ENCODE data around the gene B3GAT2.

The B3GAT2 gene

DNA sequence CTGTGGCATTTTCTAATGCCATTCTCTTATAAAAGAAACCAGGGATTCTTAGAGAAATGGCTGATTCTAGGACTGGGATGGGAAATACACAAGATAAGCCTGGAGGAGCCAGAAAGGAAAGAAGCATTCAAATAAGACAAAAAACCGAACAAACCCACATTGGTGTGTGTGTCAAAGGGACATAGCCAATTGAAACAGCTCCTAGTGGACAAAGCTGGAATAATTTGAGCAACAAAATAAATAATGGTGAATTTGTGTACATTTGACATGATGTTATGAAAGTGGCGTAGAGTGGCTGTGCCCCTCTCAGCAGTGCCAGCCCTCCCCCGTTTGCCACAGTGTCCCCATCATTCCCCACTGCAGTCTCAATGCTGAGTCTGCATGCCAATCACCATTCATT lies 55.5 kb downstream of the B3GAT2 start:
- in situ Hi-C loops (cut with MboI; ENCODE audit: low sequenced_read_pairs): no loop called here

DNA sequence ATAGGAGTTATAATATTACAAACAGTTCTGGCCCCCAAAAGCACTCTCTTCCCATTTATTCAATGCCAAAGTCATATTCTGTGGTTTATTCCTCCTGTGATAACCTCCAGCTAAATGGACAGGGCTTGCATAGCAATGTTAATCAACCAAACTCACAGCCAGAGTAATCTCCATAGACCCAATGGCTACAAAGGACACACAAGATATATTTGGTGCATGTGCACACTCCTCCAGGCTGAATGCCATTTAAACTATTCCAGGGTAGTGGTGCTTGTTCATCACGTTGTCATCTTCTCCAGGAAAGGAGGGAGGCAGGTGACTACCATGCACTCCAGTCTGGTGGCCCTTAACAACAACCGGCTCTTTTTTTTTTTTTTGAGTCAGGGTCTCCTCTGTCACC lies 56.8 kb downstream of the B3GAT2 start:
- in situ Hi-C loops (cut with MboI; ENCODE audit: low sequenced_read_pairs): no loop called here

DNA sequence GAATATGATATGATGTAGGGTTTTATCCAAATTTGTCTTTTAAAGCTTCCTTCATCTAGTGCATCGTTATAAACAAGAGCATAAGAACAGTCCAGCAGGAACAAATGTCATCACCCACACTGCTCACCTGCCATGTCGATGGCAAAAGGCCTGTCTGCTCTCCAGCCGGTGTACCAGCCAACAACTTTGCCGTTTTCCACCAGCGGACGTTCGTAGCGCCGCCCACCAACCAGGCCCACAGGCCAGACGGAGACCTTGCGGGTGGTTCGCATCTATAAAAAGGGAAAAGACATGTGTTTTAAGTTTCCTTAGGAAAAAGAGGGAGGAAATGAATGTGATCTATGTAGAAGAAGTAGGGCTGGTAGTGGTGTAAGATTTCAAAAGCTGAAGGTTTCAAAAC lies 62.9 kb downstream of the B3GAT2 start:
- in situ Hi-C loops (cut with MboI; ENCODE audit: low sequenced_read_pairs): no loop called here

DNA sequence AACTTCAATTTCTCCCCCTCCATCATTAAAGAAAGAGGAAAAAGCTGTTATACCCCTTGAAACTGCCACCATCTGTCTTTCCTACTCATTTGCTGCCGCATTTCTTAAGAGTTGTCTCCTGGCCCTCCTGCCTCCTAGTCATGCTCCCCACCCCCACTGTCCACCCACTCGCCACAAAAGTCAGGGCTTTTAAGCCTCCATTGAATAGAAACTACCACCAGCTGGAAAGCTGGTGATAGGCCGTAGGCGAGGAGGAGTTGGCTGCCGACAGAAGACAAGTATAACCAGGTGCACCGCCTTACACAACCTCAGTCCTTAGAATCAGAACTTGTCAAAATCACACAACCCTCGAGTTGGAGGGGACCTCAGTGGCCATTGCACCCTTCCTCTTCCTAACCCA lies 67.6 kb downstream of the B3GAT2 start:
- in situ Hi-C loops (cut with MboI; ENCODE audit: low sequenced_read_pairs): no loop called here

DNA sequence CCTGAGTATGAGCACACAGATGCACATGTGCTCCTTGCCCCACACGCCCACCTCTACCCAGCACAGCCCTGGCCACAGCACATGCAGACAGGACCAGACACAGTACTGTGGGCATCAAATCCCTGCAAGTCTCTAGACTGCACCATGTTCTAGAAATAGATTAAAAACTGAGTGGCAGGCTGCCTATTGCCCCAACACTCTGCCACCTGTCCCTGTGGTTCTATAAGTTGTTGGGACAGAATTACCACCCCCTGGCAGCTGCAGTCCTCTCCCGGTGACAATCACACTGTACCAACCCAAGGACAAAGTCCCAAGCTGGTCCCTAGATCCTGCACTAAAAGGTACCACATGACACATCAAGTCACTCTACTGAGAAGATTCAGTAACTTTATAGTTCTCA lies 70.2 kb downstream of the B3GAT2 start:
- in situ Hi-C loops (cut with MboI; ENCODE audit: low sequenced_read_pairs): no loop called here

DNA sequence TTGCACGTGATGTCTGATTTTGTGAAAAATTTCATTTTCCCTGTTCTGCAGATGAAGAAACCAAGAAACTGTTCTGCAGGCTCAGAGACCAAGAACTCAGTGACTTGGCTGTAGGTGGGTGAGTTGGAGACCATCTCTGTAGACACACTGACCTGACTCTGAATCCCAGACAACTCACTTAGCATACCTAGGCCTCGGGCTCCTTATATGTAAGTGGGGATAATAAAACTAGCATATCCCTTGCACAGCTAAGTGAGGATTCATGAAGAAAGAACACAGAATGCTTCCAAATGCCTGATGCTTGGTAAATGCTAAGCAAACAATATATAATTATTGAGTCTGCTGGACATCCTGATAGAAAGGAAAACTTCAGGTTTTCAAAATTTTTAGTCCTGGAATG lies 70.8 kb downstream of the B3GAT2 start:
- in situ Hi-C loops (cut with MboI; ENCODE audit: low sequenced_read_pairs): no loop called here

DNA sequence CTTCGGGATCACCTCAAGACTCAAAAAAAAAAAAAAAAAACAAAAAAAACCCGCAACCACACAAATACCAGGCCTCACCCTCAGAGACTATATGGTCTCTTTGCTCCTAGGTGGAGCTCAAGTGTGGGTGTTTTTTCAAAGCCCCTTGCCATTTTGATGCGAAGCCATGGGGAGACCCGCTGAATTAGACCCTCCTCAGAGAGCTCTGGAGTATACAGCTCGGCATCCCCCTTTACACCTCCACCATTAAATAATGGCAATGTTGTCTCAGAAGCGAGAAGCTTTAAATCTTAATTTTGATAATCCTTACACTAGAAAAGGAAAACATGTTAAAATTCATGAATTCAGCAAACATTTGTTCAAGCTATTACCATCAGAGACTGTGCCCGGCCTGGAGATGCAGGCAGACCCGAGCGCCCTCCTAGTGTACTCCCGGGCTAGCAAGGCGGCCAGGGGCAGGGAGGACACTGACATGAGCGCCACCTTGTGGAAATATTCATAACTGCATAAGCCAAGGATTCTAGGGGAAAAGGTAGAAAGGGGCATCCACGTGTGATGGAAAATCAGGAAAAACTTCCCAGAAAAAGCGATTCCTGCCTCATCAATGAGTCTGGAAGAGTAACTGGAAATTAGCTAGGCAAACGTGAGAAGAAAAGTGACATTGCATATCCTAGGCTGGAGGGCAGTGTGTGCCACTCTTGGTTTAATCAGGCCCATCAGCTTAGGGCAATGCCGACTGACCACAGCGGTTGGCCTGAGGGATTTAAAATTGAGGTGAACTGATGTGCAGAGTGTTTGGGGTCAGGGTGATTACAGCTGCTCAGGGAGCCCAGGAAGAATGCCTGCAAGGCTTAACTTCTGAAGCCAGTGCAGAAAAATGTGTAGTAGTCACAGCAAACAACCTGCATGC lies 72.5 kb downstream of the B3GAT2 start:
- in situ Hi-C loops (cut with MboI; ENCODE audit: low sequenced_read_pairs): no loop called here

DNA sequence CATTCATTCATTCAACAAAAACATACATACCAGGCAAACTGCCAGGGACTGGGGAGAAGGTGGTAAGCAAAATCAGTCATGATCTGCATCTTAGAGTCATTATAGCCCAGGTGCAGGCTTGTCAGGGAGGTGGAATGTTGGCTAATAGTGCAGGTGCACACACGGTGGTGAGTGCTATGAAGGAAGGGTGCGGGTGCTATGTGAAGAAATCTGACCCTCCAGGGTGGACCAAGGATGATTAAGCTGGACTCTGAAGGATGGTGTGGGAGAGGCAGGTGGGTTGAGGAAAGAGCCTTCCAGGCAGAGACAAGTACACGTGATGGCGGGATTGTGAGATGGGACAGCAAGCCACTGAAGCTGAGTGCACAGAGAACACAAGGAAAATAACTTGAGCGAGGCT lies 77.4 kb downstream of the B3GAT2 start:
- in situ Hi-C loops (cut with MboI; ENCODE audit: low sequenced_read_pairs): no loop called here

DNA sequence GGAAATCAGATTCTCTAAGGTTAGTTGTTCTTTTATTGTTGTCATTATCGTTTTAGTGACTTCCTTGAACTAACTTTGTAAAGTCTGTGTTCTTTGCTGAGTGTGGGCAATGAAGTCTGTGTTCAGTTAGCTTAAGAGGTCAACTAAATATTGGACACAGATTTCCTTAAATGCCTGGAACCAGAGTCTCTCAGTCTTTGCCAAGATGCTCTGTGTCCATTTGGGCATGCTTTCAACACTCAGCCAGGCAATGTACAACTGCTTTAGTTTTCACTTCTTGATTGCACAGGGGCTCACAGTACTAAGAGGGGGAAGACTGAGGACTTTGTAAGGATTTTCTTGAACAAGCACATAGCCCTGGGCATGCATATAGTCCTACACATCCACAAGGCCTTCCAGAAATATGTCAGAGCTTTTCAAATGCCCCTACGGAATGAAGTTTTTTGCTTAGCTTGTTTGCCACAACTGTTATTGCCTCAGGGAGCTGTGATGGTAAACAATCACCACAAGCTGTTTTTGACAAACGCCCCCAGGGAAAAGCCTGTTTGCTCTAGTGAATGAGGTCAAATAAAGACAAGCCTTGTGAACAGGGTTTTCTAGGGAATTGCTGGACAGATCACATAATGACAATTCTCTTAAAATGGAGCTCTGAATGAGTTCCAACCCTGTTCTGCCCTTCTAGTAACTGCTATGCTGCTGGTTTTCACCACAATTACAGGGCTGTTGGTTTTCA lies 82.5 kb downstream of the B3GAT2 start:
- in situ Hi-C loops (cut with MboI; ENCODE audit: low sequenced_read_pairs): no loop called here

DNA sequence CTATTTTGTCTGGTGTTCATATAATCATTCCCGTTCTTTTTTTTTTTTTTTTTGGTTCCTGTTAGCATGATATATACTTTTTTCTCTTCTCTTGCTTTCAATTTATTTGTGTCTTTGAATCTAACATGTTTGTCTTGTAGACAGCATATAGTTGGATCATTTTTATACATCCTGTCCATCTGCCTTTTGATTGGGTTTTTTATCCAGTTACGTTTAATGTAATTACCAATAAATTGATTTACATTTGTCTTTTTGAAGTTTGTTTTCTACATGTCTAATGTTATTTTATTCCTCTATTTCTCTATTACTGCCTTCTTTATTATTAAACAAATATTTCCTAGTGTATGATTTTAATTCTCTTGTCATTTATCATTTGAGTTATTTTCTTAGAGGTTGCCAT lies 84.4 kb downstream of the B3GAT2 start:
- in situ Hi-C loops (cut with MboI; ENCODE audit: low sequenced_read_pairs): no loop called here

DNA sequence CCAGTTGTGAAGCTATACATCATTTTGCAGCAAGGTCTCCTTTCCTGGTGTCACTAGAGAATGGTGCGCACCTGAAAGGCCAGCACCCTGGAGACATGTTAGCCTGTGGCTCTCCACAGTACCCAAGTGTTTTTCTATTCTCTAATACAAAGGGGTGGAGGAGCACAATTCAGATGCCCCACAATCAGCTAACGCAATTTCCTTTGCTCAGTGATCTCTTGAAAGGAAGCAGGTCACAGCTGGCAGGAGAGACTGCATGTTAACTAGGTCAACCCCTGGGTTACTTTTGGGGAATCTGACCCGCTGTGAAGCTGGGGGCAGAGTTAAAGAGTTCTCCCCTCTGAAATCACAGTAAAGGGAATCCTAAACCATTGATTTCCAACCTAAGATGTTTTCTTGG lies 92.5 kb downstream of the B3GAT2 start:
- in situ Hi-C loops (cut with MboI; ENCODE audit: low sequenced_read_pairs): no loop called here

DNA sequence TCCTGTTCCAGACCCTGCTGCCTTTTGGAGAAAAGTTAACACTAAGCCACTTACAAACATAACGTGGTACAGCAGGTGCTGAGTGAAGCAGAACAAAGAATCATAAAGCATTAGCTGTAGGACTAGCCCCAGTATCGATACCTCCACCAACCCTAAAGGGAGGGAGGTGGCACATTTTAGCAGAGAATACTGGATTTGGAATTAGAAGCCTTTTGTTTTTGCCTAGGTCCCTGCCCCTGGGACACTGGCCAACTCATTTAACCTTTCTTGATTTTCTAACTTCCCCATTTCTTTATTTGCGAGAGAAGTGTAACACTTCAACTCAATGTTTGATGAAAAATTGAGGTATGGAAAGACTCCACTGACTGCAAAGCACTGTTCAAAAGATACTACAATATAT lies 93.5 kb downstream of the B3GAT2 start:
- in situ Hi-C loops (cut with MboI; ENCODE audit: low sequenced_read_pairs): no loop called here

DNA sequence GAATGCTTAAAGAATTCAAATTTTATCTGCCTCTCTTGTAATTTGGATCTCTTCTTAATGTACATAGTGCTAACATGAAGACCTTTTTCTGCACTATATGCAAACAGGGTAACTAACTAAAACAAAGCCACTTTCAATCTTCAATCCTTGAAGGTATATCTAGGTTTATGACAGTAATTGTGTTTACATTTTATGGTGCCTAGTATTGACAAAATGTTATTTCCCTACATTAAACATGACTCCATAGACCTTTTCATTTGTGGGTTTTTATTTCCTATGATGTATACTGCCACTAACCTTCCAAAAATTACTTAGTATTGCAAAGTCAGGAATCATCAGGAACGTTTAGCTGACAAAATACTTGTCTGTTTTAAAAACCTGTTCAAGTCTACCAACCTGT lies 95.9 kb downstream of the B3GAT2 start:
- in situ Hi-C loops (cut with MboI; ENCODE audit: low sequenced_read_pairs): no loop called here

DNA sequence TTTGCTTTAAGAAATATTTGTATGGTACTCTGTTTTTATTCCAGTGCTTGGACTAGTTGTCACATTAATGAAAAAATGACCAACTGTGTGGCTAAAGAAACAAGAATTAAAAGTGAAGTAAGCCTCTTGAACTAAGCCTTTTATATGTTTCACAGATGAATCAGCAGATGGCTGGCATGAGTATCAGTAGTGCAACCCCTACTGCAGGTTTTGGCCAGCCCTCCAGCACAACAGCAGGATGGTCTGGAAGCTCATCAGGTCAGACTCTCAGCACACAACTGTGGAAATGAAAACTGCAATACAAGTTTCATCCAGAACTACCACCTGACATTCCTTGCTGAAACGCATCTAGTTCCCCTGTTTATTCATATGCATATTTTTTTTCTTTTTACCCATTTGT lies 96.8 kb downstream of the B3GAT2 start:
- in situ Hi-C loops (cut with MboI; ENCODE audit: low sequenced_read_pairs): no loop called here

DNA sequence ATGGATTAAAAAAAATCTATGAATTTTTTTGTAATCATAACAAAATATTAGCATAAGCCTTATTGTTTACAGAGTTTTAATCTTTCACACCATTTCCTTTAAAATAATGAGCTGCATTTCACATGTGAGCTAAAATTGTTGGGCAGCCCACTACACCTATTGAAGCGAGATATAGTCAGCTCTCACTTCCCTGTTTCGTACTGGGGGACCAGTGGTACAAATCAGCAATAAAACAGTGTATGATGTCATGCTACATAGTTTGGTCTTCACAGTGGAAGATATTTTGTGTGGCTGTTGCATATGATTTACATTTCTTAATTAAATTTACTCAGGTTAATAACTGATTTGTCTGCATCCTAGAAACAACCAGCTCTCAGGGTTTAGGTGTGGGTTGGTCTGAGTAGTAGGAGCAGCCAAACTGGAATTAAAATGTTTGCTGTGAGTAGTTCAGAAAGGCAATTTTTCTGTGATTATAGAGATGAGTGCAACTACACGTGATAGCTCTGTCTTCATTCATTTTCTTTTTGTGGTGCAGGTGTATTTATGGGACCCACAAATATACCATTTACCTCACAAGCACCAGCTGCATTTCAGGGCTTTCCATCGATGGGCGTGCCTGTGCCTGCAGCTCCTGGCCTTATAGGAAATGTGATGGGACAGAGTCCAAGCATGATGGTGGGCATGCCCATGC lies 99.3 kb downstream of the B3GAT2 start:
- in situ Hi-C loops (cut with MboI; ENCODE audit: low sequenced_read_pairs): no loop called here

DNA sequence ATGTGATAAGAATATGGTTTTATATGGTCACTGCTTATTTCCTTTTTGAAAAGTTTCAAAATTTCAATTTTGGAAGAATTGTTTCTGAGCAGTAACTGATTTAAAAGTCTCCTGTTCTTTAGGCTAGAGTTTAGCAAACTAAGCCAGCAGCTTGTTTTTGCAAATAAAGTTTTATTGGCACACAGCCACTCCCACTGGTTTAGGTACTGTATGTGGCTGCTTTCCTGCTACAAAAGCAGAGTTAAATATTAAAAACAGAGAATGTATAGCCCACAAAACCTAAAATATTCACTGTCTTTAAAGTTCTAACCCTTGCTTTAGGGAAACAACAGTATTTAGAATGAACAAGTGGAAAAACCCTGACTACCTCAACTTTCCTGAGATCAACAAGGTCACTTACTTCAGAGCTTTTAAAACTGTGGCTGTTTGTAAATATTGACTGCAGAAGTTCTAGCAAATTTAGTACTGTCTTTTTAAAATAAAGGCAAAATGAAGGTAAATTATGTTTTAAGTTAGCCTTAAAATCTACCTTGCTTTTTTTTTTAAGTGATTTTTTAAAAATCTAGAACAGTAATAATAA lies 104.1 kb downstream of the B3GAT2 start:
- in situ Hi-C loops (cut with MboI; ENCODE audit: low sequenced_read_pairs): no loop called here

DNA sequence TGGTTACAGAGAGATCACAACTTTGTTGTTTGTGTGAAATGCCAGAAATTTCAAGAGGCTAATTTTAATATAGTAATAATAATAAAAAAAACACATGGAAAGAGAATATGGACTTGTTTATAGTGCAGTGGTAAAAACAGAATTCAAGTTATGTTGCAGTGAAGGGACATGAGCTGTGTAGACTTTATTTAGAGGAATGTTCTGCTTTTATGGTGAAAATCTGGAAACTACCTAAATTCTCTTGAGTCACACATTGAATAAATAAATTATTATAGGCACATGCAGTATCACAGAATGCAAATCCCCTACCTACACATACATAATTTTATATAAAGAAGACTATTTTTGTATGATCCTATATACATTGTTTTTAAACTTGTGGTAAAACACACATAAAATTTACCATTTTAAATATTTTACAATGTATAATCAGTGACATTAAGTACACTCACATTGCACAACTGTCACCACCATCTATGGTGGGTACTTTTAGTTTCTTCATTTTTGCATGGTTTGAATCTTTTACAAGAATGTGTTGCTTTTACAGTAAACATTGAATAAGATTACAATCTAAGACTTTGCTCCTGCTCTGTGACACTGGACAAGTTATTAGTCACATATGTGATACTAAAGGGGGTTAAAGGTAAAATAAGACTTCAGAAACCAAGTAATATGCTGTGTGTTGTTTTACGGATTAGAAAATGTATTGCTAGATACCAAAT lies 107.4 kb downstream of the B3GAT2 start:
- in situ Hi-C loops (cut with MboI; ENCODE audit: low sequenced_read_pairs): no loop called here

DNA sequence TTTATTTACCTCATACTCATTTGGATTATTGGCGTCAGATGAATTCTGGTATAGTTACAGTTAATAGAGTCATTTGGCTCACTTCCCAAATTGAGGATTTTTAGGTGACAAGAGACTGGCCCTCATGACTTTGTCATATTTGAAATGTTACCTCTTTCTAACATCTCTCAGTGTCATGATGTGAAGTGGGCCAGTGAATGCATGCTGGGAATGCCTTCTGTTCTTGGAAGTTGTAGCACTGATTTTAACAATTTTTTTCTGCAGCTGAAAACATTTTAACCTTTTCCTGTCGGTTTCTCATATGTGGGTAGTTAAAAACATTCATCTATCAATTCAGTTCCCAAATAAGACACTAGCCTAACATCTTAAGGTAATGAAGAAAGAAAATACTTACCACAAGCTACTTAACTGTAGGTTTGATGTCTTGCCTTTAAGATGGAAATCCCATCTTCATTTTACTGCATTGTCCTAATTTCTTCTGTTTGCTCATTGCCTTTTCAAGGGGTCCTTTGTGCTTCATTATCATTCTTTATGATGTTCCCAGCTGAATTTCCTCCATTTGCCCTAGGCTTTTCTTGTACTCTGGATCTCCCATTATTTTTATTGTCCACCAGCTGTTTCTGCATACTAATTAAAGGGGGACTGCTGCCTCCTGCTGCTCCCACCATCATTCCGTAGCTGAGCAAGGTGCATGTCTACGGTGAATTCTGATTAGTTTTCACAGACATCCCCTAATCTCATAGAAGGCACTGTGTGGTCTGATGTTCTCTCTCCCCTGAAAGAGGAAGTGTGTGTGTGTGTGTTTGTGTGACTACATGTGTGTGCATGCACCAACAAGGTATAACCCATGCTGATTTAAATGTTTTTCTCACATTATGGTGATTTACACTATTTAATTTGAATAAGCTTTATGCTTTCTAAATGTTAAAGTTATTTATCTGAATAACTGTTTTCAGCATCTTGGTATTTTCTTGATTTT lies 109.5 kb downstream of the B3GAT2 start:
- in situ Hi-C loops (cut with MboI; ENCODE audit: low sequenced_read_pairs): no loop called here

DNA sequence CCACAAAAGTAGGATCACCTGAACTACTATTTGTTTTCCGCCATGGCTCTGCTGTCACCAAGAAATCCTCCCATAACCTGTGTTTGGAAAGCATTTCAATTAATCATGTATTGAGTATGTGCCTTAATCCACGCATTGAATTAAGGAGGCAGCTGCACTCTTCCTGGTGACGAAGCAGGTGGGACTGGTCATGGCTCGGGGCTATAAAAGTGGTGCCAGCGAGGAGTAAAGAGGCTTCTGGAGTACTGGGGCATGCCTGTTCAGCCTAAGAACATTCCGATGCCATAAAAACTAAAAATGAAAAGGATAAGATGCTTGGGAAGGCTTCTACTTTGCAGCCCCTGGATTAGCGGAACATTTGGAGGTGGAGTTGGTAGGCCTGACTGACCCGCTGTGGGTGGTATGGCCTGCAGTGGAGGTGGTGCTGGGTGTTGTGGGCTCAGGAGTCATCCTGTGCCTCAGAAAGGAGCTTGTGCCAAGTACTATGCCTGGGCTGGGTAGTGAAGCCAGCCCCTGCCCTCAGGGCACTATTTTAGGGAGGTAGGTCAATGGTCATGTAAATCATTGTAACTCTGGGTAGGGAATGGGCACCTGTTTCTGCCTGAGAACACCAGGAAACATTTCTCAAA lies 110.5 kb downstream of the B3GAT2 start:
- in situ Hi-C loops (cut with MboI; ENCODE audit: low sequenced_read_pairs): no loop called here
